Ureter (tissue), 1 donor: ENCODE results near the gene EME1. TPM values are rescaled to one million over a fixed set of nuclear protein-coding genes. Genes with fewer than 3 reads are reported as not detected.
"Not testable (repeated sequence)": the region's sequence is repeated elsewhere in the genome, so short reads cannot be mapped to it uniquely, and the experiment has no call there.

Experiments used
- DNase-seq: peaks from one replicate; pipeline ENCODE4 v3.0.0-alpha.2; 2020; ENCODE audit warnings: low spot score
- total RNA-seq: library from RNA; stranded (reverse); gene quantifications from one replicate; pipeline ENCODE4 v1.2.4, GENCODE V29; 2023
- donor health status: DM: yes; HTN: yes; CAD: no.

Gene EME1
- total RNA-seq, 1 donor from 2014 or later: 0.94 TPM

GRCh38 chr17:50393700-50394099, 20.7 kb downstream of the EME1 start:
- DNase-seq: no peak

DNA sequence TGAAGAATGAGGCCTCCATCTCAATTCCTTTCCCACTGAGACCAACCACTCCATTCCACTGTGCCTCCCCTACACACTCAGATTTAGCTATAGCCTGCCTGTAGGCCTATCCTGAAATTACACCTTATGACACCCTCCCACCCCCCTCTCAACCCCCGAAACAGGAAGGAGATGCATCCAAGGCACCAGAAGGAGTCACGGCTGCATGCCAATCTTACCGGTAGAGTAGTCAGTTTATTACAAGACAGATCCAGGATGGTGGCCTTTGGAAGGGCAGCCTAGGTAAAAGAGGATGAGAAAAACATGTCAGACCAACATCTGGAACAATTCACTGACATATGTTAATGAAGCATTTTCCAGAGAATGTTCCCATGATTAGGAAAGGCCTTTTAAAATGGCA, 21.7 kb downstream of the EME1 start:
- no peak for DNase-seq

DNA sequence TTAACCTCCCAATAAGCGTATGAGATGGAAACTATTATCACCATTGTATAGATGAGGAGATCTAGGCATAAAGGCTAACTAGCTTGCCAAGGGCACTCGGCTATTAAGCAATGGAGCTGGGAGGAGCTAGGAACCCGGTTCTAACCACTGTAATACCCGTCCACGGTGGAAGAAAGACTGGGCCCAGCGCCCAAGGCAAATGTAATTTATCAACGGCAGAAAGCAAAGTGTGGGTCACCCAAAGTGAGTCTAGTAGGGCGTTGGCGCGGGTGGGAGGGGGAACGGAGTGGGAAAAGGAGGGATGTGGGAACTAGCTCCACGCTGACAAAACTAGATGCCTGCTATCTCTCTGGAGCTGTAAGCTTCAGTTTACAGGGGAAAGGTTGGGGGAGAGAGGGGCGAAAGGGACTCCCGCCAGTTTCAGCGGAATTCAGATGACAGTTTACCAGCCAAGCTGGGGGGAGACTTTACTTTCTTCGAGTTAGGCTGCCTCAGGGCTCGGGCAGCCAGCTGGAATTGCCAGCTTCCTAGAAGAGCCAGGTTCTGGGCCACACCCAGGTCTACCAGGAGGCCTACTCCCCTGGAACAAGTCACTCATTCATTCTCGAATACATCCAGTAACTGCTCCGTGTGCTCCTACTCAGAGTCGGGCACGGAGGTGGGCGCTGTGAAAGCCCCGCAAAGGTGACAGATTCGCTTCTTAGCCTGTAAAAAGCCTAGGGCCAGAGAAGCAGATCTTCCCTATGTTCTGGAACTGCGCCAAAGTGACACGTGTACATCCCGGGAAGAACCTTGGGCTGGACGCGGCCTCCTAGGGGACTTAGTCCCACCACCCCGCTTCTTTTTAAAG, 23.5 kb downstream of the EME1 start:
- peak; percentile 56 for DNase-seq

DNA sequence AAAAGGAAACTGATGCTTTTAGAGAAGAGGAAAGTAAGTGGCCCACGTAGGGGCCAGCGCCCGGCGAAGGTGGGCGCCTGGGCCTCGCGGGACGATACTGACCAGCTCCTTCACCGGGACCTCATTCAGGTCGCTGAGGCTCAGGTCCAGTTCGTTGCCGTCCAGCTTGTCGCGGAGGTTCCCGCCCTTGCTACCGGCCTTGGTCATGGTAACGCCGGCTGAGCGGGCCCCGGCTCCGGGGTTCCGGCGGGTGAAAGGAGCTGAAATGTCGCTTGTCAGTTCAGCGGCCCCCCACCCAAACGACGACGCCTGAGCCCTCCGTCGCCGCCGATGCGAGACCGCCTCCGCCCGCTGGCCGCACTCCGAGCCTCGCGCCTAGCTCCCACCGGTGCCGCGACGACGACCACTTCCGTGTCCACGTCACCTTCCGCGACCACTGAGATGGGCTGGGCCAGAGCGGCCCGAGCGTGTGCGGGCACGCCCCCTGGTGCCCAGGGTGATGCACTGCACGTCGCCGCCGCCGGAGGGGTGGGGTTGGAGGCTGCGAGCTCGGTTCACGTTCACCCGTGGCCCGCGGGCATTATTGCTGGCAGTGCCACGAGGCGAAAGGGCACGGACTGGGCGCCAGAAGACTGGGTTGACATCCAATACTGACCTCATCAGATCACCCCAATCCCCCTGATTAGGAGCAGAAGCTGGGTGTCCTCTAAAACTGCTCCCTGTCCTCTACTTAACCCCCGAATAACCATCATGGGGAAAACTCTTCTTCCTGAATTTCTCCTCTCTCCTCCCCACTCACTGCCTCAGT, 24.3 kb downstream of the EME1 start, which contains the start of gene LRRC59:
LRRC59 (minus strand) TSS at position 413 of the 808 bp plus-strand sequence; CDS start at position 207, 206 bp downstream.
- peak; percentile 93 for DNase-seq

DNA sequence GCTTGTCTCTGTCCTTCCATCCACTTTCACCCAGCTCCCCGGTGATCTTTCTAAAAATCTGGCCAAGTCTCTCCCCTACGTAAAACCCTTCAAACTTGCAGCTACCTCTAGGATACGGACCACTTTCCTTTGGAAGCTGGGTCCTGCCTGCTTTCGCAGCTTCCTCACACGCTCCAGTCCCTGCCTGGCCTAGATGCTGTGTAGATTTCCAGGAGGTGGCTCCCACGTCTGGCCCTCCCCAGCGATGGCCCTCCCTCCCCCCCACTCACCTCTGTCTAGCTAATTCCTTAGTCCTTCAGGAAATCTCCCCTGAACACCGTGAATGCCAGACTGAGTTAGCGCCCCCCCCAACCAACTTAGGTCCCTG, 24.9 kb downstream of the EME1 start:
- DNase-seq: no peak

DNA sequence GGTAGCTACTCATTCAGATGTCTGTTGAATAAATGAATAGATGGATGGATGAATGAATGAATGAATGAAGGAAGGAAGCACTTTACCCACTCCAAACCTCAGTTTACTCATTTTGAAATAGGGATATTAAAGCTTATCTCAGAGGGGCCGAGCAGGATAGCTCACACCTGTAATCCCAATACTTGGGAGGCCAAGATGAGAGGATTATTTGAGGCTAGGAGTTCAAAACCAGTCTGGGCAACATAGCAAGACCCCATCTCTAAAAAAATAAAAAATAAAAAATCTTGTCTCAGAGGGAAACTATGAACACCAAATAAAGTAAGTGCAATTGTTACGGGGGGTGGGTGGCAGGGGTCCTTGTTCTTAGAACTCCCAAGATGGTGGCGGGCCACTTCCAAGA, 25.6 kb downstream of the EME1 start:
- not testable (repeated sequence) for DNase-seq

DNA sequence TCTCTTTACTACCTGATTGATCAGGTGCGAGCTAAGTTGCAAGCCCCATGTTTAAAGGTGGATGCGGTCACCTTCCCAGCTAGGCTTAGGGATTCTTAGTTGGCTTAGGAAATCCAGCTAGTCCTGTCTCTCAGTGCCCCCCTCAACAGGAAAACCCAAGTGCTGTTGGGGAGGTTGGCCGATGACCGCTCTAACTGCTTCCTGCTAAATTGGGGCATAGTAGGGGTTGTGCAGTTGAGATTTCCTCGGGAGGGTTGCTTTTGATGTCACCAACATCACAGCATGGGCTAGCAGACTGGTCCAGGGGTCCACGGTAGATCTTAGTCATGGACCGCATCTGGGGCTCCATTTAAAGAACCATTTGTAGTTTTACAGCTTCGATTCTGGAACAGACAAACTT, 26.6 kb downstream of the EME1 start:
- not testable (repeated sequence) for DNase-seq

GRCh38 chr17:50405351-50405750, 32.3 kb downstream of the EME1 start:
- DNase-seq: not testable (repeated sequence)

- DNase-seq: no peak
Measured at GRCh38 chr17:50406578-50406977, 33.5 kb downstream of the EME1 start.

DNA sequence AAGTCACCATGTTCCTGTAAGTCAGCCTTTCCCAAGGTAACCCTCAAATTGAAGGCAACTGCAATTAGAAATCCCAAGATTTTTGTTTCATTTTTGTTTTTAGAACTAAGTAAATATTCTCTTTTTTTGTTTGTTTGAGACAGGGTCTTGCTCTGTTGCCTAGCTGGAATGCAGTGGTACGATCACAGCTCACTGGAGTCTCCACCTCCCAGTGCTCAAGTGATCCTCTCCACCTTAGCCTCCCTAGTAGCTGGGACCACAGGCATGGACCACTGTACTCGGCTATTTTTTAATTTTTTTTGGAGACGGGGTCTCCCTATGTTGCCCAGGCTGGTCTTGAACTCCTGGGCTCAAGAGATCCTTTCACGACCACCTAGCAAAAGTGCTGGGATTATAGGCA, 34.9 kb downstream of the EME1 start:
- DNase-seq: no peak

DNA sequence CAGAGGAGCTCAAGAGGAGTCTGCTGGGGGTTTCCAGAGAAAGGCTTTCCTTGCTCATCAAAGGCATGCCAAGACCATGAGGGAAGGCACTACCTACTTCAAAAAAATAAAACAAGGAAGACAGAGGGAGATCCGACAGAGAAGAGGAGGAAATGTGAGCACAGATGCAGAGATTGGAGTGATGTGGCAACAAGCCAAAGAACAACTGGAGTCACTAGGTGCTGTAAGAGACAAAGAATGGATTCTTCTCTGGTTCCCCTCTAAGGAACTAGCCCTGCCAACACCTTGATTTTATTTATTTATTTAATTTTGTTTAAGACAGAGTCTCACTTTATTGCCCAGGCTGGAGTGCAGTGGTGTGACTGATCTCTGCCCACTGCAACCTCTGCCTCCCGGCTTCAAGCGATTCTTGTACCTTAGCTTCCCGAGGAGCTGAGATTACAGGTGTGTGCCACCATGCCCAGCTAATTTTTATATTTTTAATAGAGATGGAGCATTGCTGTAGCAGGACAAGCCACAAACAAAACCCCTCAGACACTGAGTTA, 39.2 kb downstream of the EME1 start:
- no peak for DNase-seq

DNA sequence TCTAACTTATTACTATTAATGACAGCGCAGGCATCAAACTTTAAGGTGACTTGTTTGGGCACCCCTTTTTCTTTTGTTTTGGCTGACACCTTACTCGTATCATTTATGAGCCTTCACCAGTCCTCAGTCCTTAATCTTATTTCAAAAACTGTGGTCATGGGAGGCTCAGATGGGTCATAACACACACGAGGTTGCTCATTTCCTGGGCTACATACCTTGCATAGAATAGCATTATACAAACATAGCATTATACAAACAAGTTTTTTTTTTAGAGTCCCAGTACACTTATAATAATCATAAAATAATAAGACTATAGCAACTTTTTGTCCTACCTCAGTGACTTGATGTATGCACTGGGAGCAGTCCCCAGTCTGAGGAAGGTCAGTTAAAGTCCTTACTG, 41.8 kb downstream of the EME1 start:
- no peak for DNase-seq

DNA sequence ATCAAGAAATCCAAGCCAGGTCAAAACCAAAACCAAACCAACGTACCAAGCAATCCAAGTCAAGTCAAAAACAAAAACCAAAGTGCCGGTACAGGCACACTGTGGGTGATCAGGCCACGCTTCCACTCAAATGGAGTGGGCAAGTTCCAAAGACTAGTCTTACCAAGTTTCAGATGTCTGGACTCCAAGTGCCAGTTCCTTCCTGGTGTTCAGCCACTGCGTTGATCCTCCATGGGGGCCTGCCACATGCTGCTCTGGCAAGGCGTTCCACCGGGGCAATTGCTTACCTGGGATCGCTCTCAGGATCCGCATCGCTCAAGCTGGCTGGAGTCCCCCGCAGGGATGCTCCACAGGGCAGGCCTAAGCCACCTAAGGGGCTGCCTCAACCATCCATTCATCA, 46.5 kb downstream of the EME1 start:
- DNase-seq: not testable (repeated sequence)

DNA sequence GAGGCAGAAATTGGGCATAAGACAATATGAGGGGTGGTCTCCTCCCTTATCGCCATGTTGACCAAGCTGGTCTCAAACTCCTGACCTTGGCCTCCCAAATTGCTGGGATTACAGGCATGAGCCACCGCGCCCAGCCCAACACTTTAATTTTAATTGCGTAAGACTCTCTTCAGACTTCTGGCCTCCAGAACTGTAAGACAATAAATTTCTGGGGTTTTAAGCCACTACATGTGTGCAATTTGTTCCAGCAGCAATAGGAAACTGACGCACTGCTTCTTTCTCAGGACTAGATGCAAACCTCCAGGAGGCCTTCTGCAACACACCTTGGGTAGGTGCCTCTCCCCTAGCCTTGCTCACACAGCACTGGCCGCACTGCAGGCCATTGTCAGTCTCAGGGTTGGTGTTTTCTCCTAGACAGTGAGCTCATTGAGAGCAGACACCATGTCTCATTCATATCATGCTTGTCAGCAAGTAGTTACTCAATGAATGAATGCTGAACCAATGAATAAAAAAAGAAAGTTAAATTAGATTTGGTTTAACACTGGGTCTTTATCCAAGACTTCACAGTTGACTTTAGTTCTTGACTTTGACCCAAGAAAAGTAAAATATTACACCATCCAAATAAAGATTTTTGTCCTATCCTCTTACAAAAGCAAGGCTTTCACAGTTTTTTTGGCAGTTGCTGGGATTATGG, 47.5 kb downstream of the EME1 start:
- no peak for DNase-seq

- no peak for DNase-seq
Measured at GRCh38 chr17:50421308-50422051, 48.5 kb downstream of the EME1 start.

- DNase-seq: no peak
Measured at GRCh38 chr17:50422738-50423137, 49.7 kb downstream of the EME1 start.

DNA sequence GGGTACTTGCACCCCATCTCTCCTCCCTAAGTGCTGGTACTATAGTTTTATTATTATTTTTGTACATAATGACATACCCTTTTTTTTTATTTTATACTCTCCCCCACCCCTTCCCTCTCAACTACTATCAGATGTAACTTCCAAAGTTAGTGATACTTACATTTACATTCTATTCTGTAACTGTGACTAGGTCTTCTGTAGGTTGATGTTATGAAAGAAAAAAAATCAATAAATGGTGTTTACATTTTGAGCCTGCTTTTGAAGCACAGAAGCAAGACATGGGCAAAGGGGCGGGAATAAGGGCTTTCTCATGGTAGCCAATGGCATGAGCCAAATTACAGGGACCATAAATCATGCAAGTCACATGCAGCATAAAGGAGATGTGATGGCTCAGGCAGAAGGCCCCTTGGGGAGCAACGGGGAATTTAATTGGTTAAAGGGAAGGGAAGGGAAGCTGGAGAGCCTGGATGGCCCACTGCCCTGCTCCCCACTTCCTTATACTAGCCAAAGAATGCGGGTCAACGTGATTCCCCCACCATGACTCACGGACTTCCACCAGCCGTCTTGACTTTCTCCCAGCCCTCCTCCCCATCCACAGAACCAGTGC, 50.6 kb downstream of the EME1 start:
- DNase-seq: peak; percentile 78

DNA sequence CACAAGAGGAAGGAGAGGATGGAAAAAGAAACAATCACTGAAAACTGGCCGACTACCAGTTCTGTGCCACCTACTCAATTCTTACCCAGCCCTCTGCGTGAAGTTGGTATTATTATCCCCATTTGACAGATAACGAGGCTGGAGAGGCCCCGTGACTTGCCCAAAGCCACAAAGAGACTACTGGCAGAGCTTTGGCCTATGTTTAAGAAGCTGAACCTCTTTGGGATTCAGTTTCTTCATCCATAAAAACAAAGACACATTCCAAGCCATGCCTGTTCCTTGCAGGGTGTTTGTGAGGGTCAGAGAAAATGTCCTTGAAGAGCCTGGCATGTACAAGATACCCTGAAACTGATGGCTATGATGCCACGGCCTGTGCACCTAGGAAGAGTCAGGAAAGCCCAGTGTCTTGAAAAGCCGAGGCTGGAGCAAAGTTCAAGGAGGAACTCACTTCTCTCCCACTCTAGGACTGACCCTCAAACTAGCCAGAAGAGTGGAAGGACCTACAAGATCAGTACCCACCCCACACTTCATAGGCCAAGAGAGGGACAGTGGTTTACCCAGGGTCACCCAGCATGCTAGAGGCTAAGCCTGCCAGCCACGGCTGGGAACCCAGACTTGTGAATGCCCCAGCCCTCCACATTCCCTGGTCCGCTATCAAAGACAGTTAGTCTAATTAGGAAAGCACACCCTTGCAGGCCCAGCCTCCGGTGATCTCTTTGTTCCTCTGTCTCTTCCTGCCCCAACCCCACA, 51.4 kb downstream of the EME1 start:
- no peak for DNase-seq

GRCh38 chr17:50424996-50425681, 52.1 kb downstream of the EME1 start:
- DNase-seq: no peak
